A673 (cell line): ENCODE results near the gene PKP3. TPM values are rescaled to one million over a fixed set of nuclear protein-coding genes. Genes with fewer than 3 reads are reported as not detected.

Experiments used
- BruUV-seq: library from RNA; stranded (reverse); fragments of 400-500 nt; replicated peaks from 2 replicates; lab custom pipeline; 2021; lab: Mats Ljungman, UMichigan
- CTCF ChIA-PET: fragments of 300-600 bp; sonication (Branson Sonifier 250); formaldehyde crosslinking; loops from one replicate; lab custom pipeline; 2022; ENCODE audit warnings: antibody characterized with exemption; lab: Charles Lee
- POLR2A ChIA-PET: fragments of 300-600 bp; sonication (Branson Sonifier 250); formaldehyde crosslinking; loops from one replicate; lab custom pipeline; 2022; ENCODE audit warnings: antibody characterized with exemption; ENCODE audit not compliant: low non-redundant PET; lab: Charles Lee
- DNase-seq: peaks from one replicate; pipeline ENCODE4 v3.0.0-alpha.2; 2015; ENCODE audit warnings: low spot score
- H3K27ac ChIP-seq: fragments of 200-600 bp; sonication (generic); 2 replicates; pipeline ENCODE4 v1.5.1; 2016; ENCODE audit warnings: mixed run types, low read depth, mild to moderate bottlenecking, mixed read lengths, antibody characterized with exemption, low read length; ENCODE audit not compliant: poor library complexity, severe bottlenecking
- H3K27me3 ChIP-seq: fragments of 200-600 bp; sonication (generic); replicated peaks from 2 replicates; pipeline ENCODE4 v1.6.1; 2017; ENCODE audit warnings: mixed run types, low read depth, mild to moderate bottlenecking, mixed read lengths, antibody characterized with exemption, low read length; ENCODE audit not compliant: insufficient read depth, poor library complexity
- H3K36me3 ChIP-seq: fragments of 200-600 bp; sonication (generic); 2 replicates; pipeline ENCODE4 v1.6.1; 2016; ENCODE audit warnings: mixed run types, mild to moderate bottlenecking, mixed read lengths, antibody characterized with exemption, low read length; ENCODE audit not compliant: insufficient read depth, poor library complexity, severe bottlenecking
- H3K4me1 ChIP-seq: fragments of 200-600 bp; sonication (generic); 2 replicates; pipeline ENCODE4 v1.6.1; 2017; ENCODE audit warnings: mixed run types, mild to moderate bottlenecking, mixed read lengths, antibody characterized with exemption, low read length; ENCODE audit not compliant: insufficient read depth, poor library complexity, severe bottlenecking
- H3K4me3 ChIP-seq: fragments of 200-600 bp; sonication (generic); 2 replicates; pipeline ENCODE4 v1.5.1; 2016; ENCODE audit warnings: low read depth, mixed run types, mild to moderate bottlenecking, mixed read lengths, low read length; ENCODE audit not compliant: poor library complexity, severe bottlenecking
- H3K9me3 ChIP-seq: fragments of 200-600 bp; sonication (generic); 2 replicates; pipeline ENCODE4 v1.6.1; 2016; ENCODE audit warnings: mixed run types, low read depth, mild to moderate bottlenecking, mixed read lengths, antibody characterized with exemption, low read length; ENCODE audit not compliant: poor library complexity, severe bottlenecking
- EZH2 ChIP-seq: fragments of 200-600 bp; sonication (generic); IDR thresholded peaks from 2 replicates; pipeline ENCODE4 v1.6.1; 2017; ENCODE audit warnings: borderline replicate concordance, low read depth, mild to moderate bottlenecking, mixed read lengths, antibody characterized with exemption, low read length; ENCODE audit not compliant: poor library complexity, severe bottlenecking
- intact Hi-C: fragments of 100-400 bp; cut with micrococcal nuclease; formaldehyde crosslinking; loops from one replicate; pipeline ENCODE4 v1.10.0; 2022; ENCODE audit not compliant: unreplicated experiment
- total RNA-seq: library from RNA; stranded (reverse); gene quantifications from 2 replicates; pipeline ENCODE4 v1.2.3, GENCODE V29; 2021
- TF ChIP-seq, protein P1 (sequence below): fragments of 300-800, 200-600 bp; sonication (generic); conservative IDR thresholded peaks from 2 replicates; pipeline ENCODE4 v1.5.1; 2017; ENCODE audit warnings: low read depth, mild to moderate bottlenecking, antibody characterized with exemption, low read length, moderate library complexity, mixed read lengths

The PKP3 gene
- total RNA-seq, 1 experiment from 2014 or later, result not detected

GRCh38 chr11:376531-377173 lies 17.4 kb upstream of the PKP3 start:
- Histone ChIP-seq H3K4me1 (no peaks in the 10 kb centered on the region), H3K36me3 (no peaks in the 10 kb centered on the region), H3K9me3 (no peaks in the 10 kb centered on the region), H3K4me3 (no peak overlapping the region), H3K27me3 (no peaks in the 10 kb centered on the region), H3K27ac (no peak overlapping the region)
- DNase-seq, result no peak
- TF ChIP-seq, protein P1, sequence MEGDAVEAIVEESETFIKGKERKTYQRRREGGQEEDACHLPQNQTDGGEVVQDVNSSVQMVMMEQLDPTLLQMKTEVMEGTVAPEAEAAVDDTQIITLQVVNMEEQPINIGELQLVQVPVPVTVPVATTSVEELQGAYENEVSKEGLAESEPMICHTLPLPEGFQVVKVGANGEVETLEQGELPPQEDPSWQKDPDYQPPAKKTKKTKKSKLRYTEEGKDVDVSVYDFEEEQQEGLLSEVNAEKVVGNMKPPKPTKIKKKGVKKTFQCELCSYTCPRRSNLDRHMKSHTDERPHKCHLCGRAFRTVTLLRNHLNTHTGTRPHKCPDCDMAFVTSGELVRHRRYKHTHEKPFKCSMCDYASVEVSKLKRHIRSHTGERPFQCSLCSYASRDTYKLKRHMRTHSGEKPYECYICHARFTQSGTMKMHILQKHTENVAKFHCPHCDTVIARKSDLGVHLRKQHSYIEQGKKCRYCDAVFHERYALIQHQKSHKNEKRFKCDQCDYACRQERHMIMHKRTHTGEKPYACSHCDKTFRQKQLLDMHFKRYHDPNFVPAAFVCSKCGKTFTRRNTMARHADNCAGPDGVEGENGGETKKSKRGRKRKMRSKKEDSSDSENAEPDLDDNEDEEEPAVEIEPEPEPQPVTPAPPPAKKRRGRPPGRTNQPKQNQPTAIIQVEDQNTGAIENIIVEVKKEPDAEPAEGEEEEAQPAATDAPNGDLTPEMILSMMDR, result no peak
- no peak for TF ChIP-seq EZH2
- ChIA-PET POLR2A (no interaction called here), CTCF (no interaction called here)
- intact Hi-C loops, result no loop called here
- no TSS peak for BruUV-seq

- TF ChIP-seq, protein P1, result no peak
- TF ChIP-seq EZH2, result no peak
- intact Hi-C loops, result no loop called here
- Histone ChIP-seq H3K9me3 (no peaks in the 10 kb centered on the region), H3K27me3 (no peaks in the 10 kb centered on the region), H3K36me3 (no peaks in the 10 kb centered on the region), H3K4me3 (no peak overlapping the region), H3K4me1 (no peaks in the 10 kb centered on the region), H3K27ac (no peak overlapping the region)
- ChIA-PET CTCF (no interaction called here), POLR2A (no interaction called here)
- no peak for DNase-seq
- no TSS peak for BruUV-seq
Measured at GRCh38 chr11:377174-377865, 16.7 kb upstream of the PKP3 start.

GRCh38 chr11:377883-378500 lies 16.0 kb upstream of the PKP3 start:
- no TSS peak for BruUV-seq
- Histone ChIP-seq H3K36me3 (no peaks in the 10 kb centered on the region), H3K4me1 (no peaks in the 10 kb centered on the region), H3K9me3 (no peaks in the 10 kb centered on the region), H3K27me3 (no peaks in the 10 kb centered on the region), H3K4me3 (no peak overlapping the region), H3K27ac (no peak overlapping the region)
- ChIA-PET CTCF (no interaction called here), POLR2A (no interaction called here)
- DNase-seq, result no peak
- TF ChIP-seq EZH2, result no peak
- TF ChIP-seq, protein P1, result no peak
- intact Hi-C loops, result no loop called here
